GM18870 (cell line): ENCODE measurements around the gene TMEM25.
"Not testable (repeated sequence)": the region's sequence is repeated elsewhere in the genome, so short reads cannot be mapped to it uniquely, and the experiment has no call there.

Source experiments
- ATAC-seq: cut with Tn5 transposase; IDR thresholded peaks from one replicate; pipeline ENCODE4 v1.9.1; 2021; ENCODE audit warnings: moderate library complexity; ENCODE audit not compliant: unreplicated experiment

TMEM25 gene

DNA sequence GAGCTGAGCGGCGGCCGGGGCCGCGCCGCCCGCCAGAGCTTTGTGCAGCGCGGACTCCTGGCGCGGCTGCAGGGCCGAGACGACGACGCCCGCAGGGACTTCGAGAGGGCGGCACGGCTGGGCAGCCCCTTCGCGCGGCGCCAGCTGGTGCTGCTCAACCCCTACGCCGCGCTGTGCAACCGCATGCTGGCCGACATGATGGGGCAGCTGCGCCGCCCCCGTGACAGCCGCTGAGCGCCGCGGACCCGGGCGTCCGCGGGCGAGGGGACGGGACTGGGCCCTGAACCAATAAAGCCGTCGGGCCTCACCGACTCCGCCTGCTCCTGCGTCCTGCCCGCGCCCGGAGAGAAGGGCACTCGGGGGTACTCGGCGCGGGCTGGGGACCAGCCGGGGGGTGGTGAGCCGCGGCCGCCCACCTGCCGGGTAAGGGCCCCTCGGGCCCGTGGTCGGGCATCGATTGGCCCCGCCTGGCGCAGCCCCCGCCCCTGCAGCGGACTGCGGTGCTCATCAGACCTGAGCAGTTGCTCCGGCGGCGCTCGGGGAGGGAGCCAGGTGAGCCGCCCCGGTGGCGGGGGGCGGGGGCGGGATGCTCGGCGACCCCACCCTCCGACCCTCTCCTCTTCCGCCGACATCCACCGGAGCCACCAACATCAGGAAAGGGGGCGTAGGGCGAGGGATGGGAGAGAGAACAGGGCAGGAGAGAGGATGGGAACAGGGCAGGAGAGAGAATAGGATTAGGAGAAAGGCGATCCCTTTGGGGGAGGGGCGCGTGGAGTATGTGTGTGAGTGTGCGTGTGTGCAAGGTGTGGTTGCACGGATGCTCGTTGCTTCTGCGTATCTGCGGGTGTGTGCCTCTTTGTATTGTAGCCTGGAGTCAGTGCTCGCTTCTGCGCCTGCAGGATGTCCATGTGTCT, at the start of gene TMEM25:
Gene TMEM25 (plus strand): TSS at position 510 of the 914 bp plus-strand sequence. CDS start 610 bp downstream, outside the sequence.
- peak; percentile 37 for ATAC-seq

GRCh38 chr11:118481238-118481637, 49.8 kb upstream of the TMEM25 start:
- ATAC-seq = not testable (repeated sequence)

GRCh38 chr11:118484405-118484804, 46.6 kb upstream of the TMEM25 start:
- no peak for ATAC-seq

GRCh38 chr11:118485273-118485672, 45.7 kb upstream of the TMEM25 start:
- ATAC-seq = no peak

- ATAC-seq = no peak
Observed at GRCh38 chr11:118488480-118489109, 42.4 kb upstream of the TMEM25 start.

GRCh38 chr11:118491041-118491440, 40.0 kb upstream of the TMEM25 start:
- no peak for ATAC-seq

- ATAC-seq = no peak
Observed at GRCh38 chr11:118497831-118498230, 33.2 kb upstream of the TMEM25 start.

DNA sequence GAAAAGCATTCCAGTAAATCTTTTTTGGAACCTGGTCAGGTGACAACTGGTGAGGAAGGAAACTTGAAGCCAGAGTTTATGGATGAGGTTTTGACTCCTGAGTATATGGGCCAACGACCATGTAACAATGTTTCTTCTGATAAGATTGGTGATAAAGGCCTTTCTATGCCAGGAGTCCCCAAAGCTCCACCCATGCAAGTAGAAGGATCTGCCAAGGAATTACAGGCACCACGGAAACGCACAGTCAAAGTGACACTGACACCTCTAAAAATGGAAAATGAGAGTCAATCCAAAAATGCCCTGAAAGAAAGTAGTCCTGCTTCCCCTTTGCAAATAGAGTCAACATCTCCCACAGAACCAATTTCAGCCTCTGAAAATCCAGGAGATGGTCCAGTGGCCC, 27.8 kb upstream of the TMEM25 start:
- no peak for ATAC-seq

- ATAC-seq = no peak
Observed at GRCh38 chr11:118511601-118512000, 19.4 kb upstream of the TMEM25 start.

- no peak for ATAC-seq
Observed at GRCh38 chr11:118514103-118514502, 16.9 kb upstream of the TMEM25 start.

- ATAC-seq = no peak
Observed at GRCh38 chr11:118519549-118519948, 11.4 kb upstream of the TMEM25 start.

- ATAC-seq = no peak
Observed at GRCh38 chr11:118521892-118522311, 9.1 kb upstream of the TMEM25 start.

DNA sequence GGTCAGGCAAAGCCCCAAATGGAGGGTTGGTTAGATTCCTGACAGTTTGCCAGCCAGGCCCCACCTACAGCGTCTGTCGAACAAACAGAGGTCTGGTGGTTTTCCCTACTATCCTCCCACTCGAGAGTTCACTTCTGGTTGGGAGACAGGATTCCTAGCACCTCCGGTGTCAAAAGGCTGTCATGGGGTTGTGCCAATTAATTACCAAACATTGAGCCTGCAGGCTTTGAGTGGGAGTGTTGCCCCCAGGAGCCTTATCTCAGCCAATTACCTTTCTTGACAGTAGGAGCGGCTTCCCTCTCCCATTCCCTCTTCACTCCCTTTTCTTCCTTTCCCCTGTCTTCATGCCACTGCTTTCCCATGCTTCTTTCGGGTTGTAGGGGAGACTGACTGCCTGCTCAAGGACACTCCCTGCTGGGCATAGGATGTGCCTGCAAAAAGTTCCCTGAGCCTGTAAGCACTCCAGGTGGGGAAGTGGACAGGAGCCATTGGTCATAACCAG, 8.4 kb upstream of the TMEM25 start:
- ATAC-seq = no peak

- ATAC-seq = no peak
Observed at GRCh38 chr11:118524356-118524755, 6.6 kb upstream of the TMEM25 start.

- ATAC-seq = no peak
Observed at GRCh38 chr11:118524757-118525470, 6.1 kb upstream of the TMEM25 start.

DNA sequence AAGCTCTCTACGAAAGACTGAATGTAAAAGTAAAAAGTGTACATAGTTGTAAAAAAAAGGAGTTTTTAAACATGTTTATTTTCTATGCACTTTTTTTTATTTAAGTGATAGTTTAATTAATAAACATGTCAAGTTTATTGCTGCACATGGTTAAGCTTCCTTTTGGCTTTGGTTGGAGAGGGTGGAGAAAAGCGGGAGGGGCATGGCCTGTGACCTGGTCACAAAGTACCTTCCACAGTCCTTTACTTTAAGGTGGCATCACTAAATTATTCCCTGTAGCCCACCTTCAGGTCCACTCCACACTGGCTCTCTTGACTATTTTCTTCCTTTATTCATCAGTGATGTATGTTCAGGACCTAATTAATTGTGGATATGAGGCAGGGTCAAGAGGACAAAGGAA, 4.3 kb upstream of the TMEM25 start:
- ATAC-seq = no peak

DNA sequence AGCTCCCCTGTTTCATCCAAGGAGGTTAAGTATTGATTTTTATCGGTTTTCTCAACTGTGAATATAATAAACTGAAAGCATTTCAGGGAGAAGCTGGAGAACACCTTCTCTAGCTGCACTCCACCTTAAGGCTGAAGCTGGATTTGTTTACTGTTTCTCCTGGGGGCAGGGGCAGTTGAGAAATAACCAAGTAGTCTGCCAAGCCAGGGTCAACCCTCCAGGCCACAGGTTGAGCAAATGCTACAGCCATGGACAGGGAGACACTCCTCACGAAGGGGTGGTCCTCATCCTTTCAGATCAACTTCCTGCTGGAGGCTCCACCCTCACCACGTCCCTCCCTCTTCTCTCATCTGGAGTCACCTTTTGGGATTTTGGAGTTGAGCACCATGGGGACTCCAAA, 3.9 kb upstream of the TMEM25 start, which contains the start of gene TTC36:
Gene TTC36 (plus strand): TSS at position 366 of the 400 bp plus-strand sequence. CDS start 21 bp downstream, at position 387.
- no peak for ATAC-seq

- no peak for ATAC-seq
Observed at GRCh38 chr11:118528511-118528910, 2.5 kb upstream of the TMEM25 start.

DNA sequence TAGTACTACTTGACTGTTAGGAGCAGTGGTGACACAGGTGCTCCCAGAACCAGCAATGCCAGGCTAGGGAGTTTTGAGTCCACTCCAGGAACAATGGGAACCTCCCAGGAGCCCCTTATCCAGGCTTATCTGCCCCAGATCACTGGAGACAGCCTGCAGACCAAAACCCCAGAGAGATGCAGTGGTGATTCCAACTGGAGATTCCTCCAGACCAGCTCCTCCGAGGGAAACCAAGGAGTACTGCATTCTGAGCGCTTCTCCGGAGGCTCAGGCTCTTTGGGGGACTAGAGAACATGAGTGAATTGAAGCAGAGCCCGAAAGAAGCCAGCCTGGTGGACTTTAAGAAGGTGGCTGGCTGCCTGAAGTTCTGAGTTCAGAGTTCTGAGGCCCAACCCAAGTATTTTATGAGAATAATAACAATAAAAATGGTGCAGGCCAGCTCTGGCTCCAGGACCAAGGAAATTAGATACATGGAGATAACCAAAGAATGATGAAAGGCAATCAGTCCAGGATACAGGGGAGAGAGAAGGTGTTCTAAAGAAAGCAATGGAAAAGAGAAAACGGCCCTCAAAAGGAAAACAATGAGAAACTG, 1.3 kb upstream of the TMEM25 start:
- ATAC-seq = no peak

DNA sequence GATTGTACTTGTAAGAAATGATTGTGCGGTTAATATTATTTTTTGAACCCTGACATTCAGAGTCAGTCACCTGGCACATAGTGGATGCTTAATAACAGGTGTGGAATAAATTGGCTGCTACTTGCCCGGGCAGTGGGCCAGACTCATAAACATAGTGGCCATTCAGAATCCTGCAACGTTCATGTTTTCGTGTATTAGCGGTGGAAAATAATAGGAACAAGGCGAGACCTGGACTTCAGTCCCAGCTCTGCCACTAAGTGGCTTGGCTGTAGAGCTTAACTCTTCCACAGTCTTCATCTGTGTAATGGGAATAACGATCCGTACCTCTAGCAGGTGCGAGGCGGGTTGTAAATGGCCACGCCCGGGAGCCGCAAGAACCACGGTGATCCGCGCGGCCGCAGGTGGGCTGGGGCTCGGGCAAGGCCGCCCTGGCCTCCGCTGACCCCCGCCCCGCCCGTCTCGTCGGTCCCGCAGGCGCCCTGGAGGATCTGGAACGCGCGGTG, 761 bp upstream of the TMEM25 start:
- ATAC-seq = no peak
